NCI-H2081 (cell line): Measurements from ENCODE around the gene TBC1D1.

ENCODE experiments used
- DNase-seq, 2 experiments: peaks; one replicate each; lab custom pipeline; 2025; lab: John Stamatoyannopoulos, UW

Gene TBC1D1, protein sequence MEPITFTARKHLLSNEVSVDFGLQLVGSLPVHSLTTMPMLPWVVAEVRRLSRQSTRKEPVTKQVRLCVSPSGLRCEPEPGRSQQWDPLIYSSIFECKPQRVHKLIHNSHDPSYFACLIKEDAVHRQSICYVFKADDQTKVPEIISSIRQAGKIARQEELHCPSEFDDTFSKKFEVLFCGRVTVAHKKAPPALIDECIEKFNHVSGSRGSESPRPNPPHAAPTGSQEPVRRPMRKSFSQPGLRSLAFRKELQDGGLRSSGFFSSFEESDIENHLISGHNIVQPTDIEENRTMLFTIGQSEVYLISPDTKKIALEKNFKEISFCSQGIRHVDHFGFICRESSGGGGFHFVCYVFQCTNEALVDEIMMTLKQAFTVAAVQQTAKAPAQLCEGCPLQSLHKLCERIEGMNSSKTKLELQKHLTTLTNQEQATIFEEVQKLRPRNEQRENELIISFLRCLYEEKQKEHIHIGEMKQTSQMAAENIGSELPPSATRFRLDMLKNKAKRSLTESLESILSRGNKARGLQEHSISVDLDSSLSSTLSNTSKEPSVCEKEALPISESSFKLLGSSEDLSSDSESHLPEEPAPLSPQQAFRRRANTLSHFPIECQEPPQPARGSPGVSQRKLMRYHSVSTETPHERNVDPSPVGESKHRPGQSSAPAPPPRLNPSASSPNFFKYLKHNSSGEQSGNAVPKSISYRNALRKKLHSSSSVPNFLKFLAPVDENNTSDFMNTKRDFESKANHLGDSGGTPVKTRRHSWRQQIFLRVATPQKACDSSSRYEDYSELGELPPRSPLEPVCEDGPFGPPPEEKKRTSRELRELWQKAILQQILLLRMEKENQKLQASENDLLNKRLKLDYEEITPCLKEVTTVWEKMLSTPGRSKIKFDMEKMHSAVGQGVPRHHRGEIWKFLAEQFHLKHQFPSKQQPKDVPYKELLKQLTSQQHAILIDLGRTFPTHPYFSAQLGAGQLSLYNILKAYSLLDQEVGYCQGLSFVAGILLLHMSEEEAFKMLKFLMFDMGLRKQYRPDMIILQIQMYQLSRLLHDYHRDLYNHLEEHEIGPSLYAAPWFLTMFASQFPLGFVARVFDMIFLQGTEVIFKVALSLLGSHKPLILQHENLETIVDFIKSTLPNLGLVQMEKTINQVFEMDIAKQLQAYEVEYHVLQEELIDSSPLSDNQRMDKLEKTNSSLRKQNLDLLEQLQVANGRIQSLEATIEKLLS (N-terminal part only)

GRCh38 chr4:37890801-37891259, at the start of gene TBC1D1:
TBC1D1 (plus strand) TSS chr4:37891084; CDS start chr4:37902096, 11,012 bp downstream.
- DNase-seq = peak; percentile 38 to 57

- DNase-seq = no peak
These were observed 46.7 kb upstream of the TBC1D1 start for GRCh38 chr4:37844204-37844603.

DNA sequence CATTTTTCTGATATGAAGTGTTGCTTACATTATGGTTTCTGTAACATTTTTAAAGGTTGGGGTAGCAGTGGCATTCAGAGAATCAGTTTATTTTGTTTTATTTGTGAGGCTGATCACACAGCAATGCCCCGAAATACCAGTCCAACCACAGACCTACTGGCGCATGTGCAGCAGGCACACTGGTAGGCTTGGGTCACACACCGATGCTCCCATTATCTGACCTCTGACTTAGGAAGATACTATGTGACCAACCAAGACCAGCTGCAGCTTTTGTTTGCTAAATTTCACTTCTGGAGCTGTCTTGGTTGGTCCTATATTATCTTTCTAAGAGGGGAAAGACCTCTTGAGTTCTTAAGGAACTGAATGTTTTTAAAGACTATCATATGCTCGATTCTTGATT, 45.7 kb upstream of the TBC1D1 start:
- no peak for DNase-seq

DNA sequence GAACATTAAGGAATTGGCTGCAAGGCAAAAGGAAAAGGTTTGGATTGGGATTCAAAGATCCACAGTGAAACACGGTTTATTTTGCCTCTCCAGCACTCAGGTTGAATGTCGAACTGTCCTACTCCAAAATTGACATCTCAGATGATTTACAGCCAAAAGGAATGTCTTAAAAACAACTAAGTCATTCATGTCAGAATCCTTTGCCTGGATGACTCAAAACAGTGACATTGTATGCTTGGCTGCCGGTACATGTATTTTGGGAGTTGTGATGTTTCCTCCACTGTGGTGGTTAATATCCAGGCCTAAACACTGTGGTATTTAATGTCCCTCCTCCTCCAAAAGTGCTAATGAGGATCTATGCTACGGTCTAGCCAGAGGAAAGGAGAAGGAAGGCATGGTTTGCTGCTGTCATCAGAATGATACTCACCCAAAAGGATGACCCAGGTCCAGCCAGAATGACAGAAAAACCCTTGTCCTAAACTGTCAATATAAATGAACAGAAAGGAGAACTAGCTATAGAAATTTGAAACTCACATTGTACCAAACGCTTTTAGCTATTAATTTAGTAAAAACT, 43.5 kb upstream of the TBC1D1 start:
- no peak for DNase-seq

- DNase-seq = no peak
These were observed 38.5 kb upstream of the TBC1D1 start for GRCh38 chr4:37852376-37852775.

DNA sequence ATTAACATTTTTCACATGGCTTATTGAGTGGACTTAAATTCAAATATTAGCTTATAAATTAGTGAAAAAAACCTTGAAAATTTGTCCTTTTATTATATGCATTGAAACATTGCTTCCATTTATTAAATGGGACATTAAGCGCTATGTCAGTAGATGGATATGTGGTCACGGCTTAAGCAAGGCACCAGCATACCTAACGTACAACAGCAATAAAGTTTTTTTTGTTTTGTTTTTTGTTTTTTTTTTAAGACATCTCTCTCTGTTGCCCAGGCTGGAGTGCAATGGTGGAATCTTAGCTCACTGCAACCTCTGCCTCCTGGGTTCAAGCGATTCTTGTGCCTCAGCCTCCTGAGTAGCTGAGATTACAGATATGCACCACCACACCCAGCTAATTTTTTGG, 32.8 kb upstream of the TBC1D1 start:
- no peak for DNase-seq

DNA sequence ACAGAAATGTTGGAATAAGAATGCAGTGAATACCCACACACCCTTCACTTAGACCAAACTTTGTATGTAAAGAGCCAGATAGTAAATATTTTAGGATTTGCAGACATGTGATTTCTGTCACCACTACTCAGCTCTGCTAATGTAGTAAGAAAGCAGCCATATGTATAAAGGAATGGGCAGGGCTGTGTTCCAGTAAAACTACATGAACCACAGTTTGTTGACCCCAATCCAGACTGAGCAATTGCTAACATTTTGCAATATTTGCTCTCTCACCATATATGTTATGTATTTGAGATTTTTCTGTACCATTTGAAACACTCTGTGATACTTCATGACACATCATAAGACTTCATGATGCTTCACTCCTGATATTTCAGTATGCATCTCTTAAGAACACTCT, 32.0 kb upstream of the TBC1D1 start:
- no peak for DNase-seq

GRCh38 chr4:37860266-37860665, 30.6 kb upstream of the TBC1D1 start:
- no peak for DNase-seq

- DNase-seq = no peak
These were observed 27.9 kb upstream of the TBC1D1 start for GRCh38 chr4:37862961-37863360.

- DNase-seq = no peak
These were observed 26.1 kb upstream of the TBC1D1 start for GRCh38 chr4:37864786-37865185.

DNA sequence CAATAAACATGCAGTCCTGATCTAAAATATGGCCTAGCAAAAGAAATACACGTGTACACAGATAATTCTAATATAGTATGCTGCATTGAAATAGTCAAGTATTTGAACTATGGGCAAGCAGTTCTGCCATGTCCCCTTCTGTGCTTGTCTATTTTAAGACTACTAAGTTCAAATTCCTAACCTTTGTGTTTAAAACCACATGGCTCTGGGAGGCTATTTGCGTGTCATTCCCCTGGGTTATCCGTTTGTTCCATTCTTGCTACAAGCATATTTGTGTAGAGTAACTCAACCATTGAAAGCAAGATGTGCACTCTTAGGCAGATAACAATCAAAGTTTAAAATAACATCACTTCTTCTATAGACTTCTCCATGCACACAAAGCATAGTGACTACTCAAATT, 25.4 kb upstream of the TBC1D1 start:
- DNase-seq = no peak

DNA sequence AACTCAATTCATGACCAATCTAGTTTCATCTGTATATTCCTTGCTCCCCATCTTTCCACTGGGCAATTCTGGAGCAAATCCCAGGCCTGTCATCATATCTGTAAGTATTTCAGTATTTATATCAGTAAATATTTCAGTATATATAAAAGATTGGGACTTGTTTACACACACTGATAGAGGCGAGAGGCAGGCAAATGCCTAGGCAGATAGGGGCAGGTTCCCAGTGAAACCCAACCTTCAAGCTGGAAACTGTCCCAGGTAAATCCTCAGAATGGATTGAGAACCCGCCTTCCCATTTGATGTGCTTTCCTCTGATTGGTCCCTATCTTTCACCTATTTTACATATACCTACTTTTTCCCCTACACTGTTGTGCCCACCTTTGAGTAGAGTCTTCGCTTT, 23.8 kb upstream of the TBC1D1 start:
- no peak for DNase-seq

- DNase-seq = no peak
These were observed 22.6 kb upstream of the TBC1D1 start for GRCh38 chr4:37868238-37868637.

DNA sequence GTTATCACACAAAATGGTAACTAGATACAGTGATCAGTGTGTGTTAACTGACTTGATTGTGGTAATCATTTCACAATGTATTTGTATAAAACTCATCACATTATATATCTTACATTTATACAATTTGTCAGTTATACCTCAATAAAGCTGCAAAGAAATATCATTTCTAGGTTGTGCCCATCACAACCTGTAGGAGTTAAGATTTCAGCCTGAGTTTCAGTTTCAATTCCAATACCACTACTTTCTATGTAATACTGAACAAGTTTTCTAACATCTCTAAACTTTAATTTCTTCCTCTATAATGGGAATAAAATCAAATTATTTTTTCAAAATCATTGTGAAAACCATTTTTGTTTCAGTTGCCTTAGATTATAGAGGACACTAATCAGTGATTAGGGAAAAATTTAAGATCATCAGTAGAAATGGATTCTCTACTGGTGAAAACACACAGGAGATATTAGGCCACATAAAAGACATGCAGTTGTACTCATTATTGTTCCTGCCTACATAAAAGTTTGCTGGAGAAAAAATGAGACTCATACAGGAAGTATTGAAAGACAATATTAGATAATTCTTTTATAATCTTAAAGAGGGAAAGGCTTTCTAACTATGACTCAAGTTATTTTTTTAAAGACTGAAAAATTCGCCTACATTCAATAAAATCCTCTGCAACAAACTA, 18.4 kb upstream of the TBC1D1 start:
- no peak for DNase-seq

DNA sequence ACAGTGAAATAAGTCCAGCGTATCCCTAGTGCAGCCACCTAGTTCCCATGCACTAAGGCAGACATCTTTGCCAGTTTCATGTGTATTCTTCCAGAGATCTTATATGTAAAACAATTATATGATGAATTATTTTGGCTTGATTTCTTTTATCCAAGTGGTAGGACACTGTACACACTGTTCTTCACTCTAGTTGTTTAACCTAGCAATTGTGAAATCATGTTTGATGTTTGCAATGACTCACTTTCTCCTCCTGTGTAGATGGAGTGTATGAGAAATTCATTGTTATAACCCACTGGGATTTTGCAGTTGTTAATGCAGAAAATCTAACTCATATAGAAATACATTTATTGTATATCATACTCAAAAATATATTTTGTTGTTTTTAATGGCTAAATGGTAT, 17.5 kb upstream of the TBC1D1 start:
- DNase-seq = no peak

- DNase-seq = no peak
These were observed 14.7 kb upstream of the TBC1D1 start for GRCh38 chr4:37876156-37876555.

- DNase-seq = no peak
These were observed 11.5 kb upstream of the TBC1D1 start for GRCh38 chr4:37879365-37879764.

DNA sequence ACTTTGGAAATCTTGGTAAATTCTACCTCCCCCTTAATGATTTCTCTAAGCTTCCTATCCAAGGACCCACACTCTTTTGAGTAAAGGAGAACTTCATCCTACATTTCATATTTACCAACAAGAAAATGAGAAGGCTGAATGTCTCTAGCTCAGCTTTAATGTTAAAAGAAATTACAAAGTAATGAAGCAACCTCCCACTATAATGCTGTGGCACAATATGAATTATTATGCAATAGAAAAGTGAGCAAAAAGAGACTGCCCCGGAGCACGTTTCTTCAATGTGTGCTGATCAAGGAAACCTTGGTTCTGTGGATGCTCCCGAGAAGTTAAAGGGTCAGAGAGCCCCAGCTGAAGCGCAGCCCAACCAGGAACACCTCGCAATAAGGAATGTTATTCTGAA, 9.1 kb upstream of the TBC1D1 start:
- no peak for DNase-seq

DNA sequence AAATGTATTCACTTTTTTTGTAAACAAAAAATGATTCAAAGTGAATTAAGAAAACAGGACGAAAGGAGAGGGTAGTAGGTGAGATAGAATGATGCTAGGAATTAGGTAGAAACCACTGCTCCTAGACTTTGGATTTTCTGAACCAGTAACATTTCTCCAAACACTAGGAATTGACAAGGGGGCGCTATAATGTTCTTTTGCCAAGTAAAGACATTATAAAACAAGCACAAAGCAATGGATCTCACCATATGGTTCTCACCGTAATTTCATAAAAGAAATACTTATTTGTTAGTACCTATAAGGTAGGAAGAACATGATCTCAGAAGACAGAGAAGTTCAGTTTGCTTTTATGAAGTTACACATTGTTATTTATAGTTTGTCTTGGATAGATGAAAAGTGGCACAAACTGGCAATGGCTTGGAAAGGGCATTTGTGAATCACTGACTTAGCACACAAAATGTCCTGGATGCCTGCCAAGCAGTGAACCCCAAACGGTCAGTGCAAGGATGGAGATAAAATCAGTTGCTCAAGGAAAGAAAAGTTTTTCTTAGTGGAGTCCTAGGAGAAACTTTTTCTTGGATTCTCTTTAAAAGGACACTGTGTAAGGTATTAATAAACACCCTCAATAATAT, 8.1 kb upstream of the TBC1D1 start:
- no peak for DNase-seq

DNA sequence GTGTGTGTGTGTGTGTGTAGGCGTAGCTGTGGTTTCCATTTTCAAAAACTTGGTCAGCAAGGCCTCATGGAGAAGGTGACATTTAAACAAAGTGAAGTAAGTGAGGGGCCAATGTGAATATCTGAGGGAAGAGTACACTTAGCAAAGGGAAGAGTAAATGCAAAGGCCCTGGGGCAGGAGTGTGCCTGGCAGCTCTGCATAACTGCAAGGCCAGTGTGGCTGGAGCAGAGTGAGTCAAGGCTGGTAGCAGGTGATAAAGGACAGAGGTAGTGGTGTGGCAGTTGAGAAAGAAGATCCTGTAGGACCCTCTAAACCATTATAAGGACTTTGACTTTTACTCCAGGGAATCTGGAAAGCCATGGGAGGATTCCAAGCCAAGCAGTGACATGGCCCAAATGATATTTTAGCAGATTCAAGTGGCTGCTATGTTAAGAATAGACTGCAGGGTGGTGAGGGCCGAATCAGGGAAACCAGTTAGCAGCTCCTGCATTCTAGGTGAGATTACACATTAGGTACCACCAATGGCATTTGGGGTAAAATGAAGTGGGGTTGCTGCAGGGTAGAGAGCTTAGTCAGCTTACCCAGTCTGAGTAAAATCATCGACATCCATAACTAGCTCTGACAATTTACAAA, 5.9 kb upstream of the TBC1D1 start:
- DNase-seq = no peak
